GM19397 (cell line): ENCODE results near the gene YEATS2.
"Not testable (repeated sequence)": the region's sequence is repeated elsewhere in the genome, so short reads cannot be mapped to it uniquely, and the experiment has no call there.

Experiments used
- ATAC-seq: cut with Tn5 transposase; IDR thresholded peaks from one replicate; pipeline ENCODE4 v1.9.1; 2021; ENCODE audit warnings: mild to moderate bottlenecking, moderate library complexity; ENCODE audit not compliant: unreplicated experiment

The YEATS2 gene

DNA sequence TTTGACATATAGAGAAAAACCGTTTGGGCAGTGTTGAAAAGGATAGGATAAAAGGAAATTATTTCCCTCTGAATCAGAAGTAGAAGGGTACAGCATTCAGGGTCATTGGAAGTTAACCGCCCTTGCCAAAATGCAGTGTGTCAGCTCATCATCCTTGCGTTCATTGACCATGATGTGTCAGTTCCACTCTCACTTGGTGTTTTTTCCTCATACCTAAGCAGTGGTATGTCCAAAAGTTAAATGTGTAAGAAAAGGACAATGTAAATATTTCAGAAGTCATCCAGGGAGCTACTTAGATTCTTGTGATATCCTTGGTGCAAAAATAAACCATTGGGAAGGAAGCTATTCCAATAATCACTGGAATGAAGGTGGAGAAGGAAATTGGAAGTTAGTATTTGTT, 77.0 kb downstream of the YEATS2 start:
- no peak for ATAC-seq

DNA sequence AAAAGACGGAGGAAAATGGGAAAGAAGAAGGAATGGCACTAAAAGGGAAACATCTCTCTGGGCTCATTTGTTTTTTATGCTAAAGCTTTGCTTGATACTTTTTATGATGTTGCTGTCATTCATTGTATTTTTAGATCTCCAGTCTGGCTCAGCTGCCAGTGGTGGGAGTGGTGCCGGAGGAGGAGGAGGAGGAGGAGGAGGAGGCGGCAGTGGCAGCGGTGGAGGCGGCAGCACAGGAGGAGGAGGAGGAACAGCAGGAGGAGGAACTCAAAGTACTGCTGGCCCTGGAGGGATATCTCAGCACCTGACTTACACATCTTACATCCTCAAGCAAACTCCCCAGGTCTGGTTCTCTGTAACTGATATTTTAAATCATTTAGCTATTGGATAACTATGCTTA, 78.2 kb downstream of the YEATS2 start:
- no peak for ATAC-seq

DNA sequence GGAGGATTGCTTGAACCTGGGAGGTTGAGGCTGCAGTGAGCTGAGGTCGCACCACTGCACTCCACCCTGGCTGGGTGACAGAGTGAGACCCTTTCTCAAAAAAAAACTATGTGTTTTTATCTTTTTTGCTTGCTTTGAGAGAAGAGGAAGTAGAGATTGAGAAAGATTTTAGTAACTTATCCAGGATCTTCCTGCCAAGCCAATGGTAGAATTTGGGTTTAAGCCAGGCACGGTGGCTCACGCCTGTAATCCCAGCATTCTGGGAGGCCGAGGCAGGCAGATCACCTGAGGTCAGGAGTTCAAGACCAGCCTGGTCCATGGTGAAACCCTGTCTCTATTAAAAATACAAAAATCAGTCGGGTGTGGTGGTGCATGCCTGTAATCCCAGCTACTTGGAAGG, 78.9 kb downstream of the YEATS2 start:
- not testable (repeated sequence) for ATAC-seq

DNA sequence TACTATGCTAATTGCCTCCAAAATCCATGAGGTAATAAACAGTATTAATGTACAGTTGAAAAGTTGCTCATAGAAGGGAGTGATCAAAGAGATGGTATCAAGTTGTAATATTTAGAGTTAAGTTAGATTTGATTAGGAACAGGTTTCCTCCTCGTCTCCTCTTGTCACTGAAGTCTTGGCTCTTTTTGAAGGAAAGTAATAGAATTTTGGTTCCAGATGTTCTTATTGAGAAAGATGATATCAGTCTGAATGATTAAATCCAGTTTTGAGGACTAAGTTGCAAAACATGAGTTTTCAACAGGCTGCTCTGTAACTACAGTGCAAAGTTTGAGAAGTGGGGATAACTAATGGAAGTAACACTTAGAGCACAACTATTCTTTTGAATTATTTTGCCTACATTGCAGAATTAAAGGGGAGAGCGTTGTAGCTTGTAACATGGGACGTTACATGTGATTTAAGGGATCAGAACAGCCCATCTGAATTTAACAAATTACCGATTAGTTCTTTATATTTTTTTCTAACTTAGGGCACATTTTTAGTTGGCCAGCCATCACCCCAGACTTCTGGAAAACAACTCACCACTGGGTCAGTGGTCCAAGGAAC, 79.5 kb downstream of the YEATS2 start:
- ATAC-seq, result no peak

DNA sequence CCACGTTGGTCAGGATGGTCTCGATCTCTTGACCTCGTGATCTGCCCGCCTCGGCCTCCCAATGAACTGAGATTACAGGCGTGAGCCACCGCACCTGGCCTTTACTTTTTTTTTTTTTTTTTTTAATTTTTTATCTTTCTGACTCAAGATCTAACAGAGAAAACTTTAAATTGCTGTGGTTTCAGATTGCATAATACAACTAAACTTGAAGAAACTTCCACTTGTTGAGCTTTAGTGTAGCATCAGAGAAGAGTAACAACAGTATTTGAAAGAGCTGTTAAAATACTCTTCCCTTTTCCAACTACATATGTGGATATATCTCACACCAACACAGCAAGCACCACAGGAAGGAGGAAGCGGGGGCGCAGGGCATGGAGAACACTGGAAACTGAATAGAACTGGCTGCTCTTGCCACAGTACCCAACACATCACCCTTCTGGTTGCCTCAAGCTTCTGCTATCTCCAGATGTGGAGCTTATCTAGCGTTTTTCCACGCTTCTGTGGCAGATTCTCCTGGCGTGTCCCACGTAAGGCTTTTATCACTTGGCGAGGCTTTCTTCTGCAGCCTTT, 82.4 kb downstream of the YEATS2 start:
- ATAC-seq, result no peak

DNA sequence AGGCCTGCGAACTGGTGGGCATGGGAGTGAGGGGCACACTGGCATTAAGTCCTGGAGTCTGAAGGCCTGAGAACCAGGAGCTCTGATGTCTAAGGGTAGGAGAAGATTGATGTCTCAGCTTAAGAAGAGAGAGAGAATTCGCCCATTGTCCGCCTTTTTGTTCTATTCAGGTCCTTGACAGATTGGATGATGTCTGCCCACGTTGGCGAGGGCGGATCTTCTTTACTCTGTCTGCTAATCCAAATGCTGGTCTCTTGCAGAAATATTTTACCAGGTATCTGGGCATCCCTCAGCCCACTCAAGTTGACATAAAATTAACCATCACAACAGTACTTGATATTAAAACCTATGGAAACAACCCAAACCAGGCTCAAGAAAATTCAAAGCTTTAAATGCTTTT, 83.6 kb downstream of the YEATS2 start:
- ATAC-seq, result no peak

DNA sequence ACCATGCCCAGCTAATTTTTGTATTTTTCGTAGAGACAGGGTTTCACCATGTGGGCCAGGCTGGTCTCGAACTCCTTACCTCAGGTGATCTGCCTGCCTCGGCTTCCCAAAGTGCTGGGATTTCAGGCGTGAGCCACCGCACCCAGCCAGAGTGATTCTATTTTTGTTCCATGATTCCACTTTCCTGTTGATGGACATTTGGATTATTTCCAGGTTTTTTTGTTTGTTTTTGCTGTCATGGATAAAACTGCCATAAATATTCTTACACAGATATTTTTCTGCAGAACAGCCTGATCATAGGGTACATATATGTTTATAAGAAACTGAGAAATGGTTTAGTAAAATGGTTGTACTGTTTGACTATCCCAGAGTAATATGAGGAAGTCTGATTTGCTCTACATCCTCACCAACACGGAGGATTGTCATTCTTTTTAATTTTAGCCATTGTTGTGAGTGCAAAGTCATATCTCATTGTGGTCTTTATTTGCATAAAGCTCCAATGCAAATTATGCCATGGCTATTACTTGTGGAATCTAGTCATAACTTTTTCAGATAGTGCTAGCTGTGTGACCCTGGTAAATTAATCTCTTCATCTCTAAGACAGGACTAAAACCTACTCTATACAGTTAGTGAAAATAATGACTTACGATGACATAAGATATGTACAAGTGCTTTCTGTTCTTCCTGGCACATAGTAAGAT, 85.1 kb downstream of the YEATS2 start:
- ATAC-seq, result no peak

DNA sequence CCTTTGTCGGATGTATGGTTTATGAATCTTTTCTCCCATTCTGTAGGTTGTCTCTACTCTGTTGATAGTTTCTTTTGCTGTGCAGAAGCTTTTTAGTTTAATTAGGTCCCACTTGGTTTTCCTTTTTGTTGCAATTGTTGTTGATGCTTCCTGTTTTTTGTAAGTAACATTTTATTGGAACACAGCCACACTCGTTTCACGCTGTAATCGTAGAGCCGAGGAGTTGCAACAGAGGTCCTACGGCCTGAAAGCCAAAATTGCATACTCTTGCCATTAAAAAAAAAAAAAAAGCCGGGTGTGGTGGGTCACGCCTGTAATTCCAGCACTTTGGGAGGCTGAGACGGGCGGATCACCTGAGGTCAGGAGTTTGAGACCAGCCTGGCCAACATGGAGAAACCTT, 86.9 kb downstream of the YEATS2 start:
- not testable (repeated sequence) for ATAC-seq

DNA sequence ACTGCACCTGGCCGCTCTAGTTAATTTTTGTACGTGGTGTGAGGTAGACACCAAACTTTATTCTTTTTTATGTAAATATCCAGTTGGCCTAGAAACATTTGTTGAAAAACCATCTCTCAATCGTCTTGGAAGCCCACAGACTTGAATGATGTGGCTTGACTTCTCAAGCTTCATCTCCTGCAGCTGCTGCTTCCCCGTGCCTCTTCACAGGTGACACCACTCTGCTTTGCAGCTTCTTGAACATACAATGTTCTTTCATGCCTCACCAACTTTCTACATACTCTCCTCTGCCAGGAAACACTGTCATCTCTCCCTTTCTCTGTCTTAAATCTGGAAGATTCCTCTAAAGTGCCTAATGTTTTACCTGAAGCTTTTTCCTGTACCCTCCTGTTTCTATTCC, 92.2 kb downstream of the YEATS2 start:
- no peak for ATAC-seq

DNA sequence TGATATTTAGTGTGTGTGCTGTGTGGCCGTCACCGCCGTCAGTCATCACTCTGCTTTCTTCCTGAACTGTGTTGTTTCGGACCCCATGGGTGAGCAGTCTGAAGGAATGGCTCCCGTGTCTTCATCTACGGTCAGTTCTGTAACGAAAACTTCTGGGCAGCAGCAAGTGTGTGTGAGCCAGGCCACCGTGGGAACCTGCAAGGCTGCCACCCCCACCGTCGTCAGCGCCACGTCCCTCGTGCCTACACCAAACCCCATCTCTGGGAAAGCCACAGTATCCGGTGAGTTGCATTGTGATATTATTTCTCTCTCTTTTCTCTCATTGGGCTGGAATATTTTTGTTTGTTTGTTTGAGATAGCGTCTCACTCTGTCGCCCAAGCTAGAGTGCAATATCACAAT, 93.1 kb downstream of the YEATS2 start:
- ATAC-seq, result no peak

DNA sequence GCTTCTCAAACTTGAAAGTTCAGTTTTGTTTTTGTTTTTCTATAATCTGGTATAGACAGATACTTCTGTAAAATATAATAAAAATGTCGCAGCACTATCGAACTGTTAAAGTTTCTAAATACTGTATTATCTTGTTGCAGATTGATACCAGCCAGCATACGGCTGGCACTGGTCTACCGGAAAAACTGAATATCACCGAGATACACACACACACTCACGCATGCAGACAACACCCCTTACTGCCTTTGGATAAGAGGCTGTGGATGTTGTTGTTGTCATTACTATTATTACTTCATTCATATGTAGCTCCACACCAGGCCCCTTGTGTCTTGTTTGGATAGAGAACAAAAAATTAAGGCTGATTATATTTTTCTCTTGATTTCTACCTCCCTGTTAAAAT, 95.4 kb downstream of the YEATS2 start:
- ATAC-seq, result no peak

DNA sequence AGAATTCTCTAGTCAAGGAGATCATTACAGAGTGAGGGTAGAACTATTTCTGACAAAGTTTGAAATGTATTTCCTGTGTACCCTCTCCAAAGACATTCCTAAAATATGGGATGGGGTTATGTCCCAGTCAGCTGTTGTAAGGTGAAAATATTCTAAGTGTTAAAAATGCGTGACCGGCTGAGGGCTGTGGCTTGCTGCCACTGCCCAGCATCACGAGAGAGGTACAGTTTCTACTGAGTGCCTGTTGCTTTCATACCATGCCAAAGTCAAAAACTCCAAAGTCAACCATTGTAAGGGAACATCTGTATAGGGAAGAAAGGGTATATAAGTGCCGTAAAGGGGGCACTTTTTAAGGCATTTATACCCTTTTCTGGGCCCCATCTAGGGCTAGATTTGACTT, 96.9 kb downstream of the YEATS2 start:
- no peak for ATAC-seq

DNA sequence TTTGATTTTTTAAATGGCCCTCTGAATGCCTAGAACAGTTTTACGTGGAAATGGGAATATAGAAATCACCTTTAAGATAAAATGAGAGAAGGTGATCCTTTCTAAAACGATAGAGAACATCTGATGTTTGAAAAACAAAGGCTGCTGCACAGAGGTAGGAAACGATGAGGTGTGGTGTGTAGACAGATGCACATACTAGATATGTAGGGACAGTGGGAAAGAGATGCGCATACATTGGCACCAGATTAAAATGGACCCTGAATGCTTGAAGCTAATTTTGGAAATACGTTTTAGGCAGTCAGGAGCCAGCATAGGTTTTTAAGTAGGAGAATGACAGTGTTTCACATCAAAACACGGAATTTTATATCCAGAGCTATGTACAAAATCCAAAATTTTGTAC, 98.8 kb downstream of the YEATS2 start:
- no peak for ATAC-seq

DNA sequence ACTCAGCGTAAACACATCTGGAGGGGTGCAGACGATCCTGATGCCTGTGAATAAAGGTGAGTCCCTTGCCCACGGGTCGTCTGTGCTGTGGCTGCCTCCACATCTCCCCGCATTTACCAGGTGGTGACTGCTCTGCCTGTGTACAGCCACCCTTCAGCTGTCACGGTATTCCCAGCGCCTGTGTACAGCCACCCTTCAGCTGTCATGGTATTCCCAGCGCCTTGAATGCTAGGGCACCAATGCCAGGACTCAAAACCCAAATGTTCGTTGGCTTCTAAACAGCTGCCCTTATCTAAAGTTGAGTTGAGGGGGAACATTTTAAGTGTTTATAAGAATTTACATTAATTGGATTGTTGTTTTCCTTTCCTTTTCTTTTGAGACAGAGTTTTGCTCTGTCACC, 100.4 kb downstream of the YEATS2 start:
- ATAC-seq, result no peak

DNA sequence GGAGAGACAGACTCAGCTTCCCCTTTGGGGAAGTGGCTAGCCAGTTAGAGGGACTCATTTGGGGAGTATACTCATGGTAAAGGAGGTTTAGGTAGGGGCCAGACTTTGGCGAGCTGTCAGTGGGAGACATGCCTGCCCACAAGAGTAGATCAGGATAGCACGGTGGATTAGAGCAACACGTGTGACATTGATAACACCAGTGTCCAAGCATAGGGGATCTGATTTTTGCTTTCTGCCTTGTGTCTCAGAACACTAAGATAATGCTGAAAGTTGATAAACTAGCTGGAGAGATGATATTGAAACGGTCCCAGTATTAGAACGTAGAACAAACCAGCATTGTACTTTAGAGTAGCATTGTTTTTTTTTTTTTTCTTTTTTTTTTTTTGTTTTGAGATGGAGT, 101.9 kb downstream of the YEATS2 start:
- no peak for ATAC-seq

DNA sequence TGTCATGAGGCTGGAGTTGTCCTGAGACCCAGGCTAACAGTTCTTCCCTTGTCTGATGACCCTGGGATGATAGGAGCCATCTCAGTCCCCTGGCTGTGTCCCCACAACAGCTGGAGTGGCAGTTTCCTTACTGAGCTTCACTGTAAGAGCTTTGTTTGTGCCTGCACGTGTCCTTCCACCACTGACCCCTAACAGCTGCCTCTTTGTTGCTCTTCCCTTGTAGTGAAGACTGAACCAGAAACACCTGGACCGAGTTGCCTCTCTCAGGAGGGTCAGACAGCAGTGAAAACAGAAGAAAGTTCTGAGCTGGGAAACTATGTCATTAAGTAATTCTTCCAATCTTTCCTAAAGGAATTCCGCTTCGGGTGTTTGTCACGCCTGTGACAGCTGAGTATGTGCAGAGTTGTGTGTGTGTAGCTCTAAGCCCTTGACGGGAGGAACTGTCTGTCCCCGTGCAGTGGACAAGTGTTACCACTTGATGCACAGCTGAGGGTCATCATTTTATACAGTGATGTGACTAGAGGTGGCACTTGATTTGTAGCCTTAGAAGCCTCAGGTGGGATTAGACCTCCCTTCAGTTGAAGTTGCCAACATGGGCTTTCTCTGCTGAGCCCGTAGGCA, 102.8 kb downstream of the YEATS2 start:
- no peak for ATAC-seq

DNA sequence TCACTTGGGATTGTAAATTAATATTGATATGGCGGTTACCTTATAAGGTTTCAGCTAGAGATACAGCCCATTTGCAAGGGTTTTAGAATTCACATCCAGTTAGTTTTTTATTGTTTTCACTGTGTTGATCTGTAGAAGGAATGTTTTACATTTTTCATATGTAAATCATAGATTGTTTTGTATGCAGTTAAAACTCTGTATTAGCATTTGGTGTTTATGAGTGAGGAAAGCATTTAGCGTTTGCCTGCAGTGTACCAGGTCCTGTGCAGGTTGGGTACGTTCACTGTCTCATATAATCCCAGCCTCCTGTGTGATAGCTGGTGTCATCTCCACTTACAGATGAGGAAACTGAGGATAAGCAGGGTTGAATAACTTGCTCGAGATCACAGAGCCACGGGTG, 104.0 kb downstream of the YEATS2 start:
- no peak for ATAC-seq

DNA sequence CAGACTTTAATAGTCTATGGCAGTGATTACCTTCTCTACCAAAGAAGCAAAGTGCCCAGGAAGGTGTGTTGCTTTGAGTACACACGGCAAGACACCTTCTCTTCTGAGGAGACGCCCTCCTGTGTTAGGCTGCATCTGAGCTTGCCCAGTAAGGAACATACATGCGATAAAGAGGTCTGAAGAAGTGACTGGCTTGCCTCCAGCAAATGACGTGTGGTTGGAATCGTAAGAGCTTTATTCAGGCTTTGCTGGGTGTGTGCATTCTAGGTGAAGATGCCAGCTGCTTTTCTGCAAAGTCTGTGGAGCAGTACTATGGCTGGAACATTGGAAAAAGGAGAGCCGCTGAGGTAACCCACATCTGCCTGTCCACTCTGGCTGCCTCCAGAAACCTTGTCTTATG, 105.4 kb downstream of the YEATS2 start:
- ATAC-seq, result no peak

DNA sequence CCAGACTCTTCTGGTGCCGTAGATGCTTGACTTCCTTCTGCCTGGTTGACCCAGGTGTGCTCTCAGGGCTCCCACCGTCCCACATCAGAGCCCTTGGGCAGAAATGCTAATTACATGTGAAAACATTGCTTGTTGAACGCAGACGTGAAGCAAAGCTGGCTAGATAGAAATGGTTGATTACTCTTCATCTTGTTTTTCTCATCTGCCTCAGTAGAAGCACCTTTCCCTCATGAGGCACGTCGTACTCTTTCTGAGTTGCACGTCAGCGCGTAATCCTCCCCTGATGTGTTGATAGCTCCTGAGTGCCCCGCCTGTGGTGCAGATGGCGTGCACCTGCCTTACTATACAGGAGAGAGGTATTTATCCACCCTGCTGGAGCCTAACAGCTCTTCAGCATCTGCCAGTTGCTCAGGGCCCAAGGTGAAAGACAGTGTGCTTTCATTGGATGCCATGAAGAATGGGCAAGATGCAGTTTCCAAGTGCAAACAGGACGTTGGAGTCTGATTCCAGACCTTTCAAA, 109.7 kb downstream of the YEATS2 start:
- ATAC-seq, result no peak

DNA sequence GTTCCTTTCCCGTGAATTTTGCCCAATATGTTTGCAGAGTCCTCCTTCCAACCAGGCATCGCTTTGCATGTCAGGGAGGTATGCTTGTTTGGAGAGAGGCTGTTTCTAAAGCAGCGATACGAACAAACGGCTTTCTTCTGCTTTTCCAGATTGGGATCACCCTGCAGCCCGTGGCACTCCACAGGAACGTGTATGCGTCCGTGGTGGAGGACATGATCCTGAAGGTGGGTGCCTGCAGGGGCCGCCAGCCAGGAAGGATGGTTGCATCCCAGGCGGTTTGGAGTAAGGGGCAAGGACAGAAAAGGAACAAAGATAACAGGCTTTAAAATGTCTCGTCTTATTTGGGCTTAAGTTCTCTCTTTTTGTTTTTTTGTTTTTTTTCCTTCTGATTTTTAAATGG, 110.3 kb downstream of the YEATS2 start:
- ATAC-seq, result no peak

DNA sequence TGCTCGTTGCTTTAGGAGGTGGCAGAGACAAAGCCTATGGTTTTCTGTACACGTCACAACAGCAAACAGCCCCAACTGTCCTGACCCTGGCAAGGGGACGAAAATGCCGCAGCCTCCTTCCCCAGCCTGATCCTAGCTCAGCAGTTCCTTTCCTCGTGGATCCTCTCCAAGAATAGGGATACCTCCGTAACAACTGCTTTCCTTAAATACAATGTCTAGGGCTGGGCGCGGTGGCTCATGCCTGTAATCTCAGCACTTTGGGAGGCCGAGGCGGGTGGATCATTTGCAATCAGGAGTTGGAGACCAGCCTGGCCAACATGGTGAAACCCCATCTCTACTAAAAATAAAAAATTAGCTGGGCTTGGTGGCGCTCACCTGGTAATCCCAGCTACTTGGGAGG, 110.8 kb downstream of the YEATS2 start:
- ATAC-seq, result no peak

DNA sequence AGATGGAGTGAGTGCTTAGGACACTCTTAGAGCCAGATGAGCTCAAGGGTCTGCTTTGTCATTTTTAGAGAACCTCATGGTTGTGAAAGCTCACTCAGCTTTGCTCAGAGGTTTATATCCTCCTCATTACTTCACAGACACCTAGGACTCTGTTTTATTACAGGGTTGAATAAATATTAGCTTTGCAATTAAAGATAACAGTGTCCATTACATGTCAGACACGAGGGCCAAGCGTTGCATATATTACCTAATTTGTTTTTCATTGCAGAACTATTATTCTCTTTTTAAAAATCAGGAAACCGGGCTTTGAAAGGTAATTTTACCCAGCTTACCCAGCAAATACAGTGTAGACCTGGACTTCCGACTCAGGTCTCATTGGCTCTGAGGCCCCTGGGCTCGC, 111.7 kb downstream of the YEATS2 start:
- ATAC-seq, result no peak
